Right atrium auricular region (tissue), 2 donors: ENCODE results near the gene AMBRA1. TPM values are rescaled to one million over a fixed set of nuclear protein-coding genes. Genes with fewer than 3 reads are reported as not detected.

Experiments used
- DNase-seq: peaks from one replicate; pipeline ENCODE4 v3.0.0-alpha.2; 2019; ENCODE audit warnings: low spot score
- H3K27ac ChIP-seq, 2 donors: fragments of 200-600 bp; sonication (generic); 1 replicate in 1 of 2; 2 replicates in 1 of 2; pipeline ENCODE4 v1.5.1; 2016 to 2019
- H3K27me3 ChIP-seq, 2 donors: fragments of 200-600 bp; sonication (generic); one replicate each; pipeline versions ENCODE4 v1.5.1 to v1.6.0; 2017 to 2019
- H3K36me3 ChIP-seq: fragments of 200-600 bp; sonication (generic); one replicate; pipeline ENCODE4 v1.5.1; 2016
- H3K4me1 ChIP-seq, 2 donors: fragments of 200-600 bp; sonication (generic); one replicate each; pipeline versions ENCODE4 v1.5.1 to v1.6.0; 2017 to 2019
- H3K4me3 ChIP-seq, 2 donors: fragments of 200-600 bp; sonication (generic); 1 replicate in 1 of 2; 2 replicates in 1 of 2; pipeline ENCODE4 v1.5.1; 2017 to 2019; ENCODE audit warnings: mild to moderate bottlenecking in 1 of 2, moderate library complexity in 1 of 2
- H3K9me3 ChIP-seq, 2 donors: fragments of 200-600 bp; sonication (generic); one replicate each; pipeline ENCODE4 v1.5.1; 2019
- CTCF ChIP-seq, 2 donors: fragments of 200-600 bp; sonication (generic); IDR thresholded peaks; one replicate each; pipeline ENCODE4 v1.5.1; 2019; ENCODE audit warnings: antibody characterized with exemption in 2 of 2
- total RNA-seq, 2 donors: library from RNA; depleted of rRNA; stranded (reverse); fragments of >200 nt; gene quantifications; one replicate each; pipeline ENCODE4 v1.1.0, GENCODE V29; 2016

The AMBRA1 gene
- total RNA-seq, 2 donors from 2014 or later: 16.8 to 22.0 TPM

GRCh38 chr11:46505741-46506482 is 87.9 kb downstream of the AMBRA1 start:
- peaks cover 0 to 15% of the 10 kb centered on the region in 2 donors for H3K4me1 ChIP-seq
- H3K9me3 ChIP-seq: no peaks in the 10 kb centered on the region
- no peak overlapping the region for H3K4me3 ChIP-seq
- H3K27me3 ChIP-seq: no peaks in the 10 kb centered on the region
- H3K36me3 ChIP-seq: peaks cover 22% of the 10 kb centered on the region
- no peak for DNase-seq
- TF ChIP-seq CTCF (IDR thresholded peaks at IDR 0.05): no peak
- H3K27ac ChIP-seq: peak overlapping the region; percentile 42 to 70

GRCh38 chr11:46504817-46505613 is 88.8 kb downstream of the AMBRA1 start:
- DNase-seq: no peak
- H3K36me3 ChIP-seq: peaks cover 22% of the 10 kb centered on the region
- peaks cover 0 to 21% of the 10 kb centered on the region in 2 donors for H3K4me1 ChIP-seq
- no peak for TF ChIP-seq CTCF (IDR thresholded peaks at IDR 0.05)
- peak overlapping the region; percentile 42 to 70 for H3K27ac ChIP-seq
- no peak overlapping the region for H3K4me3 ChIP-seq
- H3K27me3 ChIP-seq: no peaks in the 10 kb centered on the region
- no peaks in the 10 kb centered on the region for H3K9me3 ChIP-seq

- no peak overlapping the region for H3K4me3 ChIP-seq
- peaks cover 0 to 38% of the 10 kb centered on the region in 2 donors for H3K4me1 ChIP-seq
- H3K27ac ChIP-seq: no peak overlapping the region
- no peaks in the 10 kb centered on the region for H3K9me3 ChIP-seq
- no peak for DNase-seq
- no peaks in the 10 kb centered on the region for H3K27me3 ChIP-seq
- TF ChIP-seq CTCF (IDR thresholded peaks at IDR 0.05): no peak
- H3K36me3 ChIP-seq: peaks cover 14% of the 10 kb centered on the region
These were observed 94.0 kb downstream of the AMBRA1 start for GRCh38 chr11:46499821-46500220.

GRCh38 chr11:46498968-46499367 is 94.9 kb downstream of the AMBRA1 start:
- no peak for TF ChIP-seq CTCF (IDR thresholded peaks at IDR 0.05)
- H3K4me3 ChIP-seq: no peak overlapping the region
- H3K4me1 ChIP-seq: peaks cover 0 to 38% of the 10 kb centered on the region in 2 donors
- no peak for DNase-seq
- H3K9me3 ChIP-seq: no peaks in the 10 kb centered on the region
- no peaks in the 10 kb centered on the region for H3K27me3 ChIP-seq
- peaks cover 6% of the 10 kb centered on the region for H3K36me3 ChIP-seq
- no peak overlapping the region for H3K27ac ChIP-seq

- H3K36me3 ChIP-seq: no peaks in the 10 kb centered on the region
- no peaks in the 10 kb centered on the region for H3K9me3 ChIP-seq
- no peak for TF ChIP-seq CTCF (IDR thresholded peaks at IDR 0.05)
- DNase-seq: no peak
- peak overlapping the region in 1 of 2 donors; percentile 47 for H3K27ac ChIP-seq
- peaks cover 0 to 43% of the 10 kb centered on the region in 2 donors for H3K4me1 ChIP-seq
- no peaks in the 10 kb centered on the region for H3K27me3 ChIP-seq
- no peak overlapping the region for H3K4me3 ChIP-seq
These were observed 95.6 kb downstream of the AMBRA1 start for GRCh38 chr11:46498179-46498578.
